ENCODE data around the gene IL17C. TPM values are rescaled to one million over a fixed set of nuclear protein-coding genes. Genes with fewer than 3 reads are reported as not detected.

The IL17C gene
- total and polyA plus RNA-seq, 2 of the 8 experiments (the other 6 are each of a cell fraction or from before 2014, with no cell fraction given): 1.1 to 1.9 TPM

GRCh38 chr16:88678224-88678979, 40.0 kb downstream of the IL17C start (continued):
- TF ChIP-seq RAD21 (IDR thresholded peaks at IDR 0.05 in 1 of 2, conservative IDR thresholded peaks at IDR 0.05 in 1 of 2; ENCODE audit: low read depth in 2 of 2, low read length in 2 of 2) (no peak), SIN3A (conservative IDR thresholded peaks at IDR 0.05 in 1 of 2, IDR thresholded peaks at IDR 0.05 in 1 of 2; ENCODE audit: low read depth in 1 of 2, low read length in 2 of 2) (no peak), POU5F1 (IDR thresholded peaks at IDR 0.05; ENCODE audit: low read depth, low read length) (no peak), CHD7 (IDR thresholded peaks at IDR 0.05; ENCODE audit: insufficient replicate concordance, low read length) (no peak), EGR1 (IDR thresholded peaks at IDR 0.05; ENCODE audit: borderline replicate concordance, low read depth, low read length) (no peak), KDM5A (IDR thresholded peaks at IDR 0.05; ENCODE audit: low read length) (no peak), SIRT6 (IDR thresholded peaks at IDR 0.05; ENCODE audit: low read length) (no peak)

Data from H1 (cell line).